Skeletal muscle cell (primary cell): ENCODE results near the gene RPAP3.

ENCODE experiments used
- DNase-seq: peaks from one replicate; pipeline ENCODE4 v3.0.0-alpha.2; 2010; ENCODE audit warnings: low read depth
- H3K4me3 ChIP-seq: 2 replicates; pipeline ENCODE4 v1.5.1; 2011; ENCODE audit warnings: low read depth, mild to moderate bottlenecking, control low read depth, low read length, moderate library complexity

RPAP3 gene, protein sequence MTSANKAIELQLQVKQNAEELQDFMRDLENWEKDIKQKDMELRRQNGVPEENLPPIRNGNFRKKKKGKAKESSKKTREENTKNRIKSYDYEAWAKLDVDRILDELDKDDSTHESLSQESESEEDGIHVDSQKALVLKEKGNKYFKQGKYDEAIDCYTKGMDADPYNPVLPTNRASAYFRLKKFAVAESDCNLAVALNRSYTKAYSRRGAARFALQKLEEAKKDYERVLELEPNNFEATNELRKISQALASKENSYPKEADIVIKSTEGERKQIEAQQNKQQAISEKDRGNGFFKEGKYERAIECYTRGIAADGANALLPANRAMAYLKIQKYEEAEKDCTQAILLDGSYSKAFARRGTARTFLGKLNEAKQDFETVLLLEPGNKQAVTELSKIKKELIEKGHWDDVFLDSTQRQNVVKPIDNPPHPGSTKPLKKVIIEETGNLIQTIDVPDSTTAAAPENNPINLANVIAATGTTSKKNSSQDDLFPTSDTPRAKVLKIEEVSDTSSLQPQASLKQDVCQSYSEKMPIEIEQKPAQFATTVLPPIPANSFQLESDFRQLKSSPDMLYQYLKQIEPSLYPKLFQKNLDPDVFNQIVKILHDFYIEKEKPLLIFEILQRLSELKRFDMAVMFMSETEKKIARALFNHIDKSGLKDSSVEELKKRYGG

DNA sequence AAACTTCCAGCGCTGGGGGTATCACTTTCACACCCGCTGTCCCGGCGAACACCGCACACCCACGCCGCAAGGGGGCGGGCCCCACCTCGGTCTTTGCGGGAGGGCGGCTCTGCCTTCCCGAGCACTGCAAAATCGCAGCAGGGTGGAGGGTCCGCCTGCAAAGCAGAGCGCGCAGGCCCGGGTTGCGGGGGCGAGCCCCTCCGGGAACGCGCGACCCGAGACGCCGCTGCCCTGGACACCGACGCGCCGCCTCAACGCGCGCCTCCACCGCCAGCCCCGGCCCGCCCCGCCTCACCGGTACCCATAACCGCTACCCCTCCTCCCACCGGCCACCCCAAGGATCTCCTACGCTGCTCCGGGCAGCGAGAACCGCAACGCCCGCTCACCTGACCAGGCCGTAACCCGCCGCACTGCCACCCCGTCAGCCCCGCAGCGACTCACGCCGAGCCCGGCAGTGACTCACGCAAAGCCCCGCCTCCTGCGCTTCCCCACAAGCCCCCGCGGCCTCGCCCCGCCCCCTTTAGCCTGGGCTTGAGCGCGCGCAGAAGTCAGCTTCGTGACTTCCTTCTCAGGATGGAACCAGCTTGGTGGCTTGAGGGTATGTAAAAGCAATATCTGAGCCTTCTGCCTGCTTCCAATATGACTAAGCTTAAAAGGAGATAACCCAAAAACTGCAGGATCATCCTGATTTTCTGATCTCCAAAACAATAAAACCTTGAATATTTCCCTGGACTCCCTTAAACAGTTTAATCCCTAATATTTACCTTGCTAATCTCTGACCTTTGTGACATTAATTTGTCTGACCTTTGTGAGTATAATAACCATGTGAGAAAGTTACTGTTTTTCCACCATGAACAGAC lies at the start of gene RPAP3:
Gene RPAP3, minus strand, starts transcription at position 465 of the 860 bp plus-strand sequence. CDS start 3,190 bp downstream, outside the sequence.
- H3K4me3 ChIP-seq: peak within 1 kb of the TSS; percentile 71
- peak; percentile 73 for DNase-seq

DNA sequence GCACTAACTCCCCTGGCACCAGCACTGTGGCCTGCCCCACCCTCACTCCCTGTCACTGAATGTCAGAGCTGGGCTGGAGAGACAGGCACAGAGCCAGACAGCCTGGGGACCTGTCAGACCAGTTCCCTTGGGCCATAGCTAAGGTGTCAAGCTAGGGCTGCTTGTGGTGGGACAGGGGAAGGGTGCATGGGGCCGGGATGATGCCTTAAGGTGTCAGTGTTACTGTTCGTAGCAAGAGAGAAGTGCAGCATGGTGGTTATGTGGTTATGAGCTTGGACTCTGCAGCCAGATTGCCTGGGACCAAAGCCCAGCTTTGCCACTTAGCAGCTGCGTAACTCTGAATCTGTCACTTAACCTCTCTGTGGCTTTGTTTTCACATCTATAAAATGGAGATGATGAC lies 49.1 kb upstream of the RPAP3 start:
- DNase-seq: no peak
- no peak overlapping the region for H3K4me3 ChIP-seq

DNA sequence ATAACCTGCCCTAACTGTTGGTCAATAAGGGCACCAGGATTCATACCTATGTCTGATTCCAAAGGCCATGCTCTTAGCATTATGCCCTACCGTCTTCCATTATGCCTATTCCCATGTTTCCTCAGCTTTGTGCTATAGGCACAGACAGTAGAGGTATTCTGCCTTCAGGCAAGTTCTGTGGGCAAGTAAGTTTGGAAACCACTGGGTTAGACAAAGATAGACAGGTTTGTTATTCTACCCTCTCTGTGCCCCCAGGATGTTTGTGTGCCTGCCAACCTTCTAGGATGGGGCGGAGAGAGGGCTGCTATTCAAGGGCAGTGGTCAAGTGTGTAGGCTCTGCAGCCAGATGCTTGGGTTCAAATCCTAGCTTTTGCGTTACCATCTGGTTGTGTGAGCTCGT lies 48.3 kb upstream of the RPAP3 start:
- no peak for DNase-seq
- H3K4me3 ChIP-seq: no peak overlapping the region

DNA sequence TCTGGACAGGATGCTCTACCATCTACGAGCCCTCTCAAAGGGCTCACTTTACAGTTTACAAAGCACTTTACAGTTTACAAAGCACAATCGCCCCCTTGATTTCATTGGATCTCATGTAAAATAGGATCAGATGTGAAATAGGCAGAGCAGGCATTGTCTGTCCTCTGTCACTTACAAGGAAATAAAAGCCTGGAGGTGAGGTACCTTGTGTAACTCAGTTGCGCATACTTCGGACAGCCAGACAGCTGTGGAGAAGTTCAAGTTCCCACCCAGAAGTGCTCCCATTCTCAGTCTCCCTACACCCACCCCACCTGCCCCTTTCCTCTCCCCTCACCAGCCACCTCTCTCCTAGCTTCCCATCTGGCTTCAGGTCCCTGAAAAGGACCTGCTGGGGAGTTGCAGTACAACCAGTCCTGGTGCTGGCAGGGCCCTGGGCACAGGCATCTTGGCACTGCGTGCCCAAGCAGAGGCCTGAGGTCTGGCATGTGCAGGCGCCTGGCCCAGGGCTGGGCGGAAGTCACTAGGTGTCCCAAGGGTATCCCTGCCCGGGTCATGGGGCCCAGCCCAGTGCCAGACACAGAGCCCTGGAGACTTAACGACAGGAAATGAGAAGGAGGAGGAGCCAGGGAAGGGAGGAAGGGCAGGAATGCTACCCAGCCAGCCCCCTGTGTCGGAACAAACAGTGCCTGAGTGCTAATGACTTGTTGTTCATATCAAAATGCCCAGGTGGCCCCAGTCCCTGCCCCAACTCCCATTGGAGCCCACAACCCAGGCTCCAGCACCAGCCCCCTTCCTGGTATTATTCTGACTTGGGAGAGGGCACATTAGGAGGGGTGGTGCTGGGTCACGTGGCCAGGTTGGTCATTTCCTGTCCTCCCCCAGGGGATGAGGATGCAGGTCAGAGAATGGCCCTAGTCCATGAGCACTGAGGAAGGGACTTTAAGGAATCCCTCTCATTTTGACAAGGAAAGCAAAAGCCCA lies 47.5 kb upstream of the RPAP3 start:
- DNase-seq: no peak
- H3K4me3 ChIP-seq: no peak overlapping the region

DNA sequence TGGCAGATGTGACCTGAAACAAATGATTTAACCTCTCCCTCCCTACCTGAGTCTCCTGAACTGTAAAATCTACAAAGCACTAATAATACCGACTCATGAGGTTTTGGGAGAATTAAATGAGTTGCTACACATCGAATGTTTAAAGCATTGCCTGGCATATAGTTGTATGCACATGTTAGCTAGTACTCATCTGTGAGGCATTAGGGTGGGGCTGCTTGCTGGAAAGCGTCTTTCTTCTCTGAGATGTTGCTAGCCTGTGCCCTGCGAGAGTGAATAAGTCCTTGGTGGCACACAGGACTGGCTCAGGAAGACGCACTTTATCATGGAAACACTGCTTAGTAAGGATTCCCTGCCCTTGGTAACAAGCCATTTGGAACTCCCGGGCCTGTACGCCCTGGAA lies 46.7 kb upstream of the RPAP3 start:
- no peak overlapping the region for H3K4me3 ChIP-seq
- DNase-seq: no peak

DNA sequence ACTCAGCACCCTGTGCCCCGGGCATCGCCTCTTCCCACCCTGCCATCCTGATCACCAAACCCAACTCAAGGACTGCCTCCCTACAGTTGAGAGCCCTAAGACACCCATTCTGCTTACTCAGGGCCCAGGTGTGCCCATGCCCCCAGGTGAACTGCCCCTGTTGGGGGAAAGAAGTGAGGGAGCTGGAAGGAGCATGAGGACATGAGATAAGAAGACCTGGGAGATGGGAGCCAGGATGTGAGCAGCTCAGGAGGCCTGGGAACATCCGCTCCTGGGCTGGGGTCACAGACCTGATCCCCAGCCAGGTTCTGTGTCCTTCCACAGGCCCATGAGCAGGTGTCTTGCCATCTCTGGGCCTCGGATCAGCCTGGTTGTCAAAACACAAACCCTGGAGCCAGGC lies 46.3 kb upstream of the RPAP3 start:
- no peak overlapping the region for H3K4me3 ChIP-seq

DNA sequence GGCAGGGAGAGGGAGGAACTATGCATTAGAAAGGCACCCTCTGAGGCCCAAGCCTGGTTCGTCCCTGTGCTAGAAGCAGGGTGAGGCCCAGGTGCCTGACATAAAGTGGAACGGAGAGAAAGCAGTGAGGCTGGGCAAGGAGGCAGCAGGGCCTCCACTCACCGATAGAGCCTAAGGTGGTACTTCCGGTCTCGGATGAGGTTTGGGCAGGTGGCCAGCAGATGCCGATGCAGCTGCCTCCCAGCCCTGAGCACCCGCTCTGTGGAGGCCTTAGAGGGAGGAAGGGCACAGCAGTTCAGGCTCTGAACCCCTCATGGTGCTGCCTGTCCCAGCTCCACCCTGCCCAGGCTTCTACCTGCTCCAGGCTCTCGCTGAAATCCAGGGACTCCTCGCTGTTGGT lies 45.7 kb upstream of the RPAP3 start:
- no peak for DNase-seq

More for the DNA sequence above, 46.3 kb upstream of the RPAP3 start:
- DNase-seq: no peak

DNA sequence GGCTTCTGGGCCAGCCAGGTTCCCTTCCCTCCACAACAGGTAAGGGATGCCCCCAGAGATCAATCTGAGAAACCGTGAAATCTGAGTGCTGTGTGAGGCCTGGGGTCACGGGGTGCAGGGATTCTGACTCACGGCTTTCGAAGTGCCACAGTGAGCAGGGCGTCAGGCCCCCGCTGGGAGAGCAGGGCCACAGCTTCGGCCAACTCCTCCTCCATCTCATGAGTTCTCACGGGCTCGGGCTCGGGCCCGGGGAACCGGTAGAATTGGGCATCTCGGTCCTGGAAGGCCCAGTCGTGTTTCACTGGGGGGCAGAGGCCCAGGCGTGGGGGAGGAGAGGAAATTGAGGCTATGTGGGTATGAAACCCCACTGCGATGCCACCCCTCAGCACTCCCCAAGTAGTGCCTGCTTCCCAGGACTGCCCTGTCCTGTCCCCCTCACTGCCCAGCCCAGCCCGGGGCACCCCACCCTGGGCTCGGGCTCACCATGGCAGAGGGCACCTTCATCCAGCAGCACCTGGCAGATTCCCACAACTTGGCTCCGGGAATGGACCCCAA lies 45.2 kb upstream of the RPAP3 start:
- no peak for DNase-seq
- H3K4me3 ChIP-seq: no peak overlapping the region

More for the DNA sequence above, 45.7 kb upstream of the RPAP3 start:
- no peak overlapping the region for H3K4me3 ChIP-seq

DNA sequence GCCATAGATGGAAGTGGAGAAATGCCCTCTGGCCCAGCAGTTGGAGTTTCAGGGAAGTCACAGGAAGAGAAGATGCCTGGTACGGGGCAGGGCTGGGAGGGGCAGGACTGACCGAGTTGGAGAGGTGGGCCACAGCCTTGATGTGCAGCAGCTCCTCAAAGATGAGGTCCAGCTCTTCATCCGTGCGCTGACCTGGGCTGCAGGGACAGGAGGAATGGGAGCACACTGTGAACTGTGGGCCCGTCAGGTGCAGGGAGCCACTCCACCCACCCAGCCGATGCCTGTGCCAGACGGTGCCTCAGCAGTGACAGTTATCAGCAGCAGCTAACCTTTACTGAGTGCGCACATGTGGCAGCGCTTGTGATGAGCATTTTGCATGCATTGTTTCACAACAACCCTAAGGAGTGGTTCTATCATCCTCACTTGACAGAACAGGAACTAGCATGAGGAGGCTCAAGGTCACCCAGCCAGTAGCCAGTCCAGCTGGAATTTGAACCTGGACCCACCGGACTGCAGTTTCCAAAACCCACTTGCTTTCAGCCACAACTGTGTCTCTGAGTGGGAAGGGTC lies 44.5 kb upstream of the RPAP3 start:
- no peak for DNase-seq
- no peak overlapping the region for H3K4me3 ChIP-seq

DNA sequence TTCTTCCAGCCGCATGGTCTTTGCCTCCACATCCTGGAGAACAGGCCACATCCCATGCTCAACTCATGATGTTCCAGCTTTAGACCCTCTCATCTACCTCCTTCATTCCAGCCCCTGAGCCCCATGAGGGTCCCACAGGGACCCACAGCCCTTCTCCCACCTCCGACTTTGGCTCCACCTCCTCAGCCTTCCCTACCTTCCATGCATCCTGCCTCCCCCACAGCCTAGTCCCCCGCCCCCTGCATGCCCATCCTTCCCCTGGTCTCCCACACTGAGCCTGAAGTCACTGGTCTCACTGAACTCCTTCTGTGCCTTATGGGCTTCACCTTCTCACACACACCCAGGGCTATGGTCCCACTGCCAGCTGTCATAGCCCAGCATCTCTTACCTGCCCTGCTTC lies 43.1 kb upstream of the RPAP3 start:
- H3K4me3 ChIP-seq: no peak overlapping the region
- no peak for DNase-seq

DNA sequence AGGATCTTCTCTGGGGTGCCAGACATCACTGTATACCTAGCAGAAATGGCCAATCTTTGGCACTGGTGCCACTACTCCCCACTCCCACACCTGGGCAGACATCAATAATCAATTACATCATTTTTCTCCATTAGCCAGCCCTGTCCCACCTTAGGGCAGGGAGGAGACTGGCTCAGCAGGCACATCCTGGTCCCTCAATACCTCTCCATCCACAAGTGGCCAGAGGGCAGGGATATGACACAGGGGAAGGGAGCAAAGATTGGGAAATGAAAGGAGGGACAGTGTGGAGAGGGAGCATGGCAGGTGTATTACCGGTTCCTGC lies 42.6 kb upstream of the RPAP3 start:
- no peak for DNase-seq
- H3K4me3 ChIP-seq: no peak overlapping the region

DNA sequence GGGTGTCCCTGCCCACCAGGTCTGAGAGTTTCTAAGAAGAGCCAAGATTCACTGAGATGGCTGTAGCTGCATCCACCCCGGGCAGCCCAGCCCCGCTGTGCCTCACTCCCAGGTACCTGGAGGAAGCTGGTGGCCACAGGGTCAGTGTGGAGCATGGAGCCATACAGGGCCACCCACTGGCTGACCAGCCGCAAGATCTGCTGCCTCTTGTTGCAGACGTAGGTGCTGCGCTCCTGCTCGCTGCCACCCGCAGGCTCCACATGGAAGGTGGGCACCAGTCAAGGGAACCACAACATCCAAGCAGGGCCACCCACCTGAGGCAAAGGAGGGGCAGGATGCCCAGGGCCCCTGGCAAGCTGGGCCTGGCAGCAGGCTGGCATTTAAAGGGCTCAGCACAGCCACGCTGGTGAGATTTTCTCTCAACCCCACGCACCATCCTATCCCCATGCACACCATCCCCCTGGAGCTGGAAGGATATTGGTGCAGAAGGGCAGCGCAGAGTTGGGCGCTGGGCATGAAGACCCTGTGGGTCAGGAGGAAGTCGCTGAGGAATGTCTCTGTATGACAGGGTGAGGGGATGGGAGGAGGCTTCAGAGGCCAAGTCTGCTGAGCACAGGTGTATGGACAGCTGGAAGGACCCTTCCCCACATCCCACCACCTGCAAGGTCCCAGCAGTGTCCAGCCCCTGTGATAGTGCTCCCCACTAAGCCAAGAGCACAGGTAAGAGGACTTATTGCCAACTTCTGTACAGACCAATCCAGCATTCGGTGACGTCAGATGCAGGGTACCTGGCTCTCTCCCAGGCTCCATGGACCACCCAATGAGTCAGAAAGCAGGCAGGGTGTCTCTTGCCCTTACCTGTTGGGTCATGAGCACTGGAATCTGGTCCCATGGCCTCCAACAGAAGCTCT lies 42.0 kb upstream of the RPAP3 start:
- H3K4me3 ChIP-seq: no peak overlapping the region
- DNase-seq: no peak

DNA sequence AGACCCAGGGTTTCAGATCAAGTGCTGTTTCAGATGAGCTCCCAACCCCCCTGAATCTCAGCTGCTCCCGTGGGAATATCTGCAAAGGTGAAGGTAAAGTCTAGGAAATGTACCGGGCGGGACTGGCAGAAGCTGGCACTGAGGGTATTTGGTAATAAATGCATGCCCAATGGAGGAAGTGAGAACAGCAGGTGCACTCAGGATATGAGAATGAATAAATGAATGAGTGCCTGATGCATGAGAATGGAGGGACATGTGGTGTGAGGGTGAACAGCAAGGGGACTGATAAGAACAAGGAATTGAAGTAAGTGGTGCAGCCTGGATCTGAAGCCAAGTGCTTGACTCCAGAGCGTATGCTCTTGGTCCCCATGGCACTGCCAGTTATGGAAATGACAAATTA lies 41.3 kb upstream of the RPAP3 start:
- DNase-seq: no peak
- H3K4me3 ChIP-seq: no peak overlapping the region

DNA sequence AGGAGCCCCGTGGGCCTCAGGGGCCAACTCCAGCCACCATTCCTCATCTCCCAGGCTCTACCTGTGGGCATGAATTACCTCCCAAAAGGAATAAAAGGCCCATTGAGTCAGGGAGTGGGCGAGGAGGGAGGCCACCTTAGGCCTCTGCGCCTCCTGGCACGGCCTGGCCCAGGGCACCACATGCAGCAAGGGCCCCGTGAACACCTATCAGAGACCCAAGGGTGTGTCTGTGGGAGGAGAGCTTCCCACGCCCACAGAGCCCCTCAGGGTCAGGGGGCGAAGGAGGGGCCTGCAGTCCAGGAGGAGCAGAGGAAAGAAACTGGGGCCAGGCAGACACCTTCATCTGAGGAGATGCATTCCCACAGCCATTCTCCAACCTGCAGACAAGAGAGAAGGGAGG lies 40.7 kb upstream of the RPAP3 start:
- H3K4me3 ChIP-seq: no peak overlapping the region
- no peak for DNase-seq

DNA sequence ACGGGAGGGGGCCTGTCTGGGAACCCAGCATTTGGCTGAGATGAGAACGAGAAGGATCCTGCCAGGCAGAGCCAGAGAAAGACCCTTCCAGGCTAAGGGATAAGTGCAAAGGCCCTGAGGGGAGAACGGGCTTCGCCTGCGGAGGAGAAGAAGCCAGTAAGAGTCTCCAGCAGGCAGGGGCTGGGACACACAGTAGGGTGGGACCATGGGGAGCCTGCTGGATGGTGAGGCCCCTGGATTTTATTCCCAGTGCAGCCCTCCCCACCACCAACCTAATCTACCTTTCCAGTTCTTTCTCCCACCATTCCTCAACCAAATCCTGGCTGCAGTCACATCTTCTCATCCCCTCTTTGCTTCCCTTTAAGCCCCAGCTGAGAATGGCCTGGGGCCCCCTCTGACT lies 40.2 kb upstream of the RPAP3 start:
- DNase-seq: no peak
- H3K4me3 ChIP-seq: no peak overlapping the region

DNA sequence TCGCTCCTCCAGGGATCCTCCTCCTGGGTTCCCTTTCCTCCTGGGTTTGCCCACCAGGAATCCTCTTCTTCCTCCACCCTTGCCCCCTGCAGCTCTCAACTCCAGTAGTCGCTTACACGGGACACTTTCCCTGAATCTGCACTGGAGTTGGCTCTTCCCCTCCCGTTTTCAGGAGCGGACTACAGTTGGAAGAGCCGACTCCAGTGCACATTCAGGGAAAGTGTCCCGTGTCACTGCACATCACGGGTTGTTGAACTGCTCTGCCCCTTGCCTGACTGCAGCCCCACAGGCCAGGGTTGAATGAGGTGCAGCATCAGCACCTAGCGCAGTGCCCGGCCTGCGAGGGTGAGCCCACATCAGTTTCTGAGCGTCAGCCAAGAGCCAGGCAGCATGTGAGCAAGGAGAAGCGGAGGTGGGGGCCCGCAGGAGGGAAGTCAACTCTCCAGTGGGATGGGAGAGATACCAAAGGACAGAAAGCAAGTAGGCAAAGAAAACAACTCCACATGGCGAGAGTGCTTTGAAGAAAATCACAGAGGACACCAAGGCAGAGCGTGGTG lies 39.7 kb upstream of the RPAP3 start:
- DNase-seq: no peak
- H3K4me3 ChIP-seq: no peak overlapping the region

DNA sequence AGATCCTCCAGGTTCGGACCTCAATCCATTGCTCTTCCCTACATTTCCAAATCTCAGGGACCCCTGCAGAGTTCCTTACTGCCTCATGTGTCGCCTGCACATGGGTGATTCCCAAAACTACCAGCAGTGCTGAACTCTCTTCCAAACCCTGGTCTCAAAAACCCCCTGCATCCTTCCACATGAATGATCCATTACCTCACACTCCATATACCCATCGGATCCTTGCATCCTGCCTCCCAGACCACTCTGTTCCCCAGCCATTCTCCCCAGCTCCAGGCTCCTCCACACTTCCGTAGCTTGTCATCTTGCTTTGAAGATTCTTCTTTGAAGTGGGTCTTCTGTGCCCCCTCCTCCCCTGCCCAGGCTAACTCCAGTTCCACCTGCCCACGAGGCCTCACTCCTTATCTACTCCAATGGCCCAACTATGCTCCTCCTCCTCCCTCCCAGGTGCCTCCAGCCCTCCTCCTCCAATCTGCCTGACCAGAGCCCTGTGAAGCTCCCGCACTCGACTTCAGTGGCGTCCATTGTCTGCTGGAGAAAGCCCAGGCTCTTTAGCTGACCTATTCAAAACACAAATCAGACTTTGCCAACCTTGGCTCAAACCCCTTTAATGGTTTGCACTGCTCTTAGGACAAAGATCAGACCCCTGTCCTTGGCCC lies 39.1 kb upstream of the RPAP3 start:
- no peak overlapping the region for H3K4me3 ChIP-seq
- DNase-seq: no peak
